Thyroid gland (tissue), 4 donors: Measurements from ENCODE around the gene DAG1. TPM values are rescaled to one million over a fixed set of nuclear protein-coding genes. Genes with fewer than 3 reads are reported as not detected.

Experiments
- DNase-seq, 2 donors: peaks; one replicate each; pipeline ENCODE4 v3.0.0-alpha.2; 2019
- H3K27ac ChIP-seq, 3 donors: fragments of 200-600 bp; sonication (generic); 1 replicate in 2 of 3; 2 replicates in 1 of 3; pipeline ENCODE4 v1.5.1; 2016 to 2019; ENCODE audit warnings: mild to moderate bottlenecking in 1 of 3, moderate library complexity in 1 of 3
- H3K27me3 ChIP-seq: fragments of 200-600 bp; sonication (generic); one replicate; pipeline ENCODE4 v1.5.1; 2019
- H3K36me3 ChIP-seq, 2 donors: fragments of 200-600 bp; sonication (generic); one replicate each; pipeline ENCODE4 v1.5.1; 2016 to 2019
- H3K4me1 ChIP-seq, 2 donors: fragments of 200-600 bp; sonication (generic); one replicate each; pipeline ENCODE4 v1.5.1; 2017 to 2019
- H3K4me3 ChIP-seq, 3 donors: fragments of 200-600 bp; sonication (generic); replicated peaks in 1 of 3; 1 replicate in 2 of 3; 2 replicates in 1 of 3; pipeline ENCODE4 v1.5.1; 2016; ENCODE audit warnings: mild to moderate bottlenecking in 1 of 3
- H3K9me3 ChIP-seq: fragments of 200-600 bp; sonication (generic); one replicate; pipeline ENCODE4 v1.5.1; 2017
- POLR2A ChIP-seq, 2 donors: fragments of 450-650 bp; IDR thresholded peaks; one replicate each; pipeline ENCODE4 v1.6.1; 2017; ENCODE audit warnings: antibody characterized with exemption in 2 of 2, mild to moderate bottlenecking in 2 of 2, moderate library complexity in 1 of 2
- WGBS, 2 donors: methylation state at CpG; one replicate each; pipeline ENCODE4 v1.1.5; 2017; 5-methylcytosine and 5-hydroxymethylcytosine counted together
- intact Hi-C: fragments of 100-400 bp; cut with DNase I; formaldehyde crosslinking; loops from one replicate; pipeline ENCODE4 v1.15.1; 2023
- total RNA-seq, 4 donors: library from RNA; depleted of rRNA; stranded (reverse); fragments of >200 nt; gene quantifications; one replicate each; pipeline ENCODE4 v1.2.3, GENCODE V29; 2016
- TF ChIP-seq, protein P1 (sequence below), 6 experiments: fragments of 200-600 bp in 3 of 6; fragments of 450-650 bp in 3 of 6; sonication (generic) in 3 of 6; IDR thresholded peaks; one replicate each; pipeline ENCODE4 v1.5.1; 2016 to 2019; ENCODE audit warnings: antibody characterized with exemption in 6 of 6, mild to moderate bottlenecking in 2 of 6, inconsistent platforms in 1 of 6, moderate library complexity in 1 of 6

Gene DAG1
- total RNA-seq, 4 donors from 2014 or later, result 55.1 to 86.7 (median 79.6) TPM

- intact Hi-C loops, result no loop called here
- Histone ChIP-seq H3K27ac (no peak overlapping the region), H3K9me3 (no peaks in the 10 kb centered on the region), H3K27me3 (no peaks in the 10 kb centered on the region), H3K4me1 (peaks cover 0 to 10% of the 10 kb centered on the region in 2 donors), H3K36me3 (peaks cover 0 to 3% of the 10 kb centered on the region in 2 donors), H3K4me3 (no peak overlapping the region)
- no peak for DNase-seq
- 85% methylated on average over 5 to 6 of the region's 6 CpGs for WGBS, 2 donors
- TF ChIP-seq, protein P1, sequence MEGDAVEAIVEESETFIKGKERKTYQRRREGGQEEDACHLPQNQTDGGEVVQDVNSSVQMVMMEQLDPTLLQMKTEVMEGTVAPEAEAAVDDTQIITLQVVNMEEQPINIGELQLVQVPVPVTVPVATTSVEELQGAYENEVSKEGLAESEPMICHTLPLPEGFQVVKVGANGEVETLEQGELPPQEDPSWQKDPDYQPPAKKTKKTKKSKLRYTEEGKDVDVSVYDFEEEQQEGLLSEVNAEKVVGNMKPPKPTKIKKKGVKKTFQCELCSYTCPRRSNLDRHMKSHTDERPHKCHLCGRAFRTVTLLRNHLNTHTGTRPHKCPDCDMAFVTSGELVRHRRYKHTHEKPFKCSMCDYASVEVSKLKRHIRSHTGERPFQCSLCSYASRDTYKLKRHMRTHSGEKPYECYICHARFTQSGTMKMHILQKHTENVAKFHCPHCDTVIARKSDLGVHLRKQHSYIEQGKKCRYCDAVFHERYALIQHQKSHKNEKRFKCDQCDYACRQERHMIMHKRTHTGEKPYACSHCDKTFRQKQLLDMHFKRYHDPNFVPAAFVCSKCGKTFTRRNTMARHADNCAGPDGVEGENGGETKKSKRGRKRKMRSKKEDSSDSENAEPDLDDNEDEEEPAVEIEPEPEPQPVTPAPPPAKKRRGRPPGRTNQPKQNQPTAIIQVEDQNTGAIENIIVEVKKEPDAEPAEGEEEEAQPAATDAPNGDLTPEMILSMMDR (IDR thresholded peaks at IDR 0.05), result no peak
- TF ChIP-seq POLR2A (IDR thresholded peaks at IDR 0.05), result no peak
These were observed 49.2 kb downstream of the DAG1 start for GRCh38 chr3:49519296-49519695.

- Histone ChIP-seq H3K27ac (no peak overlapping the region), H3K4me3 (no peak overlapping the region), H3K9me3 (no peaks in the 10 kb centered on the region), H3K36me3 (peaks cover 0 to 3% of the 10 kb centered on the region in 2 donors), H3K27me3 (no peaks in the 10 kb centered on the region), H3K4me1 (peaks cover 0 to 16% of the 10 kb centered on the region in 2 donors)
- 96 to 97% methylated on average over 2 of the region's 2 CpGs for WGBS, 2 donors
- TF ChIP-seq POLR2A (IDR thresholded peaks at IDR 0.05), result no peak
- TF ChIP-seq, protein P1 (IDR thresholded peaks at IDR 0.05), result no peak
- intact Hi-C loops, result no loop called here
- no peak for DNase-seq
These were observed 49.9 kb downstream of the DAG1 start for GRCh38 chr3:49519916-49520385.

GRCh38 chr3:49523756-49524747 is 54.0 kb downstream of the DAG1 start:
- TF ChIP-seq, protein P1 (IDR thresholded peaks at IDR 0.05), result no peak
- no peaks in the 10 kb centered on the region for H3K27me3 ChIP-seq
- peak; percentile 56 to 57 for DNase-seq
- peak overlapping the region; percentile 25 to 36 (median 33) for H3K27ac ChIP-seq
- no peaks in the 10 kb centered on the region for H3K36me3 ChIP-seq
- H3K4me1 ChIP-seq, result peaks cover 0 to 15% of the 10 kb centered on the region in 2 donors
- H3K4me3 ChIP-seq, result no peak overlapping the region
- intact Hi-C loops, result no loop called here
- 79 to 80% methylated on average over 5 of the region's 5 CpGs for WGBS, 2 donors
- no peaks in the 10 kb centered on the region for H3K9me3 ChIP-seq

GRCh38 chr3:49529567-49529966 is 59.5 kb downstream of the DAG1 start:
- H3K4me1 ChIP-seq, result peaks cover 9 to 12% of the 10 kb centered on the region in 2 donors
- peaks cover 25 to 27% of the 10 kb centered on the region in 2 donors for H3K36me3 ChIP-seq
- TF ChIP-seq, protein P1 (IDR thresholded peaks at IDR 0.05), result no peak
- TF ChIP-seq POLR2A (IDR thresholded peaks at IDR 0.05), result no peak
- H3K27ac ChIP-seq, result no peak overlapping the region
- intact Hi-C loops, result no loop called here
- H3K9me3 ChIP-seq, result no peaks in the 10 kb centered on the region
- H3K4me3 ChIP-seq, result no peak overlapping the region
- H3K27me3 ChIP-seq, result no peaks in the 10 kb centered on the region
- DNase-seq, result no peak

- TF ChIP-seq, protein P1 (IDR thresholded peaks at IDR 0.05), result no peak
- no peak for TF ChIP-seq POLR2A (IDR thresholded peaks at IDR 0.05)
- peaks cover 15% of the 10 kb centered on the region in 2 donors for H3K4me1 ChIP-seq
- peaks cover 25 to 27% of the 10 kb centered on the region in 2 donors for H3K36me3 ChIP-seq
- no peaks in the 10 kb centered on the region for H3K27me3 ChIP-seq
- no peak overlapping the region for H3K4me3 ChIP-seq
- intact Hi-C loops, result no loop called here
- WGBS, 2 donors, result 63 to 74% methylated on average over 5 of the region's 5 CpGs
- no peak overlapping the region for H3K27ac ChIP-seq
- H3K9me3 ChIP-seq, result no peaks in the 10 kb centered on the region
- DNase-seq, result peak; percentile 8 to 45
These were observed 60.2 kb downstream of the DAG1 start for GRCh38 chr3:49530231-49530630.
